HEK293T (cell line): ENCODE results near the gene PYGB.

Source experiments
- ARNT ChIP-seq: fragments of 450-650 bp; IDR thresholded peaks from 2 replicates; pipeline ENCODE4 v1.6.1; 2017; ENCODE audit warnings: mild to moderate bottlenecking
- BHLHE40 ChIP-seq: fragments of 450-650 bp; IDR thresholded peaks from 2 replicates; pipeline ENCODE4 v1.6.1; 2016; ENCODE audit warnings: mild to moderate bottlenecking, moderate library complexity, borderline replicate concordance
- CTBP1 ChIP-seq: fragments of 450-650 bp; IDR thresholded peaks from 2 replicates; pipeline ENCODE4 v1.6.1; 2016; ENCODE audit warnings: borderline replicate concordance
- ELF4 ChIP-seq: fragments of 450-650 bp; IDR thresholded peaks from 2 replicates; pipeline ENCODE4 v1.6.1; 2017; ENCODE audit warnings: antibody characterized with exemption
- FOXA1 ChIP-seq: fragments of 450-650 bp; IDR thresholded peaks from 2 replicates; pipeline ENCODE4 v1.6.1; 2016; ENCODE audit warnings: mild to moderate bottlenecking
- FOXK2 ChIP-seq: fragments of 450-650 bp; IDR thresholded peaks from 2 replicates; pipeline ENCODE4 v1.6.1; 2016; ENCODE audit warnings: mild to moderate bottlenecking
- FOXM1 ChIP-seq: fragments of 450-650 bp; IDR thresholded peaks from 2 replicates; pipeline ENCODE4 v1.6.1; 2017; ENCODE audit warnings: mild to moderate bottlenecking, borderline replicate concordance
- NFRKB ChIP-seq: fragments of 450-650 bp; IDR thresholded peaks from 2 replicates; pipeline ENCODE4 v1.6.1; 2016; ENCODE audit warnings: mild to moderate bottlenecking, moderate library complexity
- TARDBP ChIP-seq: fragments of 450-650 bp; IDR thresholded peaks from 2 replicates; pipeline ENCODE4 v1.6.1; 2016

- TF ChIP-seq FOXK2 (no peak), NFRKB (no peak), ARNT (no peak), TARDBP (no peak), BHLHE40 (no peak), ELF4 (no peak), FOXM1 (no peak), CTBP1 (no peak), FOXA1 (no peak)
Measured at GRCh38 chr20:25256226-25256859, 8.5 kb downstream of the PYGB start.
